GM18502 (cell line): Measurements from ENCODE around the gene LRRC28.
"Not testable (repeated sequence)": the region's sequence is repeated elsewhere in the genome, so short reads cannot be mapped to it uniquely, and the experiment has no call there.

Experiments used
- ATAC-seq: cut with Tn5 transposase; IDR thresholded peaks from one replicate; pipeline ENCODE4 v1.9.1; 2021; ENCODE audit warnings: mild to moderate bottlenecking; ENCODE audit not compliant: unreplicated experiment, poor library complexity

LRRC28 gene

GRCh38 chr15:99385005-99385669 is 133.9 kb downstream of the LRRC28 start:
- ATAC-seq = no peak

GRCh38 chr15:99385865-99386264 is 134.6 kb downstream of the LRRC28 start:
- no peak for ATAC-seq

- ATAC-seq = no peak
Measured at GRCh38 chr15:99386391-99386790, 135.1 kb downstream of the LRRC28 start.

GRCh38 chr15:99387421-99388168 is 136.3 kb downstream of the LRRC28 start:
- no peak for ATAC-seq

- ATAC-seq = no peak
Measured at GRCh38 chr15:99390667-99391066, 139.4 kb downstream of the LRRC28 start.

GRCh38 chr15:99393641-99394040 is 142.4 kb downstream of the LRRC28 start:
- no peak for ATAC-seq

- ATAC-seq = no peak
Measured at GRCh38 chr15:99396375-99396774, 145.1 kb downstream of the LRRC28 start.

GRCh38 chr15:99399061-99399460 is 147.8 kb downstream of the LRRC28 start:
- no peak for ATAC-seq

GRCh38 chr15:99399618-99400017 is 148.3 kb downstream of the LRRC28 start:
- no peak for ATAC-seq

GRCh38 chr15:99401216-99401615 is 149.9 kb downstream of the LRRC28 start:
- ATAC-seq = not testable (repeated sequence)

GRCh38 chr15:99402014-99402729 is 150.9 kb downstream of the LRRC28 start:
- no peak for ATAC-seq

- no peak for ATAC-seq
Measured at GRCh38 chr15:99403597-99403996, 152.3 kb downstream of the LRRC28 start.

- no peak for ATAC-seq
Measured at GRCh38 chr15:99404454-99404853, 153.2 kb downstream of the LRRC28 start.

- no peak for ATAC-seq
Measured at GRCh38 chr15:99406120-99406519, 154.8 kb downstream of the LRRC28 start.

- no peak for ATAC-seq
Measured at GRCh38 chr15:99406716-99407487, 155.6 kb downstream of the LRRC28 start.

- no peak for ATAC-seq
Measured at GRCh38 chr15:99407716-99408115, 156.4 kb downstream of the LRRC28 start.

GRCh38 chr15:99408236-99409096 is 157.2 kb downstream of the LRRC28 start:
- no peak for ATAC-seq

- no peak for ATAC-seq
Measured at GRCh38 chr15:99409097-99409473, 157.8 kb downstream of the LRRC28 start.

GRCh38 chr15:99409560-99409959 is 158.3 kb downstream of the LRRC28 start:
- ATAC-seq = no peak

- no peak for ATAC-seq
Measured at GRCh38 chr15:99410477-99410876, 159.2 kb downstream of the LRRC28 start.
